Neural cell (in vitro differentiated cells): ENCODE measurements around the gene INPP5A. TPM values are rescaled to one million over a fixed set of nuclear protein-coding genes. Genes with fewer than 3 reads are reported as not detected.

Source experiments
- H2AFZ ChIP-seq: fragments of 200-600, 300-800 bp; sonication (generic), shearing (Covaris generic); 2 replicates; pipeline ENCODE4 v1.6.0; 2014; ENCODE audit warnings: low read depth, mild to moderate bottlenecking, antibody characterized with exemption, low read length, moderate library complexity
- H3F3A ChIP-seq: fragments of 200-600 bp; shearing (Covaris generic); 2 replicates; pipeline ENCODE4 v1.6.1; 2016; ENCODE audit warnings: mild to moderate bottlenecking, moderate library complexity, mixed read lengths, antibody characterized with exemption, low read length; ENCODE audit not compliant: insufficient read depth, poor library complexity, severe bottlenecking
- H3K27ac ChIP-seq: fragments of 200-600, 300-800 bp; sonication (generic), shearing (Covaris generic); 2 replicates; pipeline ENCODE4 v1.5.1; 2014; ENCODE audit warnings: mild to moderate bottlenecking, low read length, moderate library complexity
- H3K27me3 ChIP-seq: fragments of 300-800, 200-600 bp; sonication (generic), shearing (Covaris generic); 2 replicates; pipeline ENCODE4 v1.6.0; 2014; ENCODE audit warnings: mild to moderate bottlenecking, low read depth, low read length, moderate library complexity; ENCODE audit not compliant: insufficient read depth
- H3K36me3 ChIP-seq: fragments of 300-800, 200-600 bp; sonication (generic), shearing (Covaris generic); 2 replicates; pipeline ENCODE4 v1.5.1; 2014; ENCODE audit warnings: mild to moderate bottlenecking, antibody characterized with exemption, low read length, moderate library complexity; ENCODE audit not compliant: insufficient read depth
- H3K4me2 ChIP-seq: fragments of 300-800, 200-600 bp; sonication (generic), shearing (Covaris generic); 2 replicates; pipeline ENCODE4 v1.6.0; 2014; ENCODE audit warnings: mild to moderate bottlenecking, low read length
- H3K4me3 ChIP-seq: fragments of 300-800, 200-600 bp; sonication (generic), shearing (Covaris generic); 2 replicates; pipeline ENCODE4 v1.5.1; 2014; ENCODE audit warnings: mild to moderate bottlenecking, low read length, moderate library complexity
- H3K79me2 ChIP-seq: fragments of 200-600 bp; shearing (Covaris generic); replicated peaks from 2 replicates; pipeline ENCODE4 v1.6.0; 2014; ENCODE audit warnings: mild to moderate bottlenecking, low read length, moderate library complexity; ENCODE audit not compliant: insufficient read depth
- H3K9ac ChIP-seq: fragments of 300-800, 200-600 bp; sonication (generic), shearing (Covaris generic); 2 replicates; pipeline ENCODE4 v1.6.1; 2016; ENCODE audit warnings: mild to moderate bottlenecking, low read length, mixed read lengths
- H3K9me2 ChIP-seq: fragments of 200-600 bp; shearing (Covaris generic); 2 replicates; pipeline ENCODE4 v1.6.1; 2016; ENCODE audit warnings: mild to moderate bottlenecking, low read length, mixed read lengths; ENCODE audit not compliant: insufficient read depth
- H3K9me3 ChIP-seq: fragments of 200-600, 300-800 bp; sonication (generic), shearing (Covaris generic); 2 replicates; pipeline ENCODE4 v1.6.1; 2016; ENCODE audit warnings: mild to moderate bottlenecking, mixed run types, low read length, moderate library complexity, mixed read lengths
- H4K20me1 ChIP-seq: fragments of 200-600 bp; shearing (Covaris generic); 2 replicates; pipeline ENCODE4 v1.6.1; 2016; ENCODE audit warnings: mild to moderate bottlenecking, mixed run types; ENCODE audit not compliant: insufficient read depth
- EP300 ChIP-seq: fragments of 450-650 bp; conservative IDR thresholded peaks from 2 replicates; pipeline ENCODE4 v1.6.1; 2014; ENCODE audit warnings: antibody characterized with exemption, mild to moderate bottlenecking, moderate library complexity; ENCODE audit not compliant: poor library complexity, severe bottlenecking
- EZH2 ChIP-seq: fragments of 200-600, 300-800 bp; shearing (Covaris generic), sonication (generic); IDR thresholded peaks from 2 replicates; pipeline ENCODE4 v1.6.1; 2014; ENCODE audit warnings: antibody characterized with exemption, low read length, borderline replicate concordance, mild to moderate bottlenecking; ENCODE audit not compliant: insufficient read depth, poor library complexity, severe bottlenecking
- MXI1 ChIP-seq: fragments of 450-650 bp; conservative IDR thresholded peaks from 2 replicates; pipeline ENCODE4 v1.6.1; 2014; ENCODE audit warnings: antibody characterized with exemption, mild to moderate bottlenecking; ENCODE audit not compliant: poor library complexity, severe bottlenecking
- POLR2AphosphoS5 ChIP-seq: IDR thresholded peaks from 2 replicates; pipeline ENCODE4 v1.6.1; 2012
- RAD21 ChIP-seq: fragments of 450-650 bp; conservative IDR thresholded peaks from 2 replicates; pipeline ENCODE4 v1.6.1; 2014; ENCODE audit warnings: antibody characterized with exemption, mild to moderate bottlenecking, moderate library complexity
- SMC3 ChIP-seq: fragments of 450-650 bp; conservative IDR thresholded peaks from 2 replicates; pipeline ENCODE4 v1.6.1; 2014; ENCODE audit warnings: antibody characterized with exemption, mild to moderate bottlenecking, moderate library complexity; ENCODE audit not compliant: poor library complexity
- TAF1 ChIP-seq: IDR thresholded peaks from 2 replicates; pipeline ENCODE4 v1.6.1; 2012; ENCODE audit warnings: low read depth
- polyA plus RNA-seq: library from polyadenylated mRNA; depleted of rRNA; stranded (reverse); fragments of >200 nt; gene quantifications from 2 replicates; pipeline ENCODE4 v1.2.3, GENCODE V29; 2014
- TF ChIP-seq, protein P1 (sequence below): IDR thresholded peaks from 2 replicates; pipeline ENCODE4 v1.6.1; 2012; ENCODE audit warnings: borderline replicate concordance
- TF ChIP-seq, protein P2 (sequence below): fragments of 450-650 bp; IDR thresholded peaks from 2 replicates; pipeline ENCODE4 v1.5.1; 2014; ENCODE audit warnings: antibody characterized with exemption, mild to moderate bottlenecking, moderate library complexity; ENCODE audit not compliant: poor library complexity, severe bottlenecking

INPP5A gene
- polyA plus RNA-seq, 1 donor from 2014 or later: 48.8 TPM

DNA sequence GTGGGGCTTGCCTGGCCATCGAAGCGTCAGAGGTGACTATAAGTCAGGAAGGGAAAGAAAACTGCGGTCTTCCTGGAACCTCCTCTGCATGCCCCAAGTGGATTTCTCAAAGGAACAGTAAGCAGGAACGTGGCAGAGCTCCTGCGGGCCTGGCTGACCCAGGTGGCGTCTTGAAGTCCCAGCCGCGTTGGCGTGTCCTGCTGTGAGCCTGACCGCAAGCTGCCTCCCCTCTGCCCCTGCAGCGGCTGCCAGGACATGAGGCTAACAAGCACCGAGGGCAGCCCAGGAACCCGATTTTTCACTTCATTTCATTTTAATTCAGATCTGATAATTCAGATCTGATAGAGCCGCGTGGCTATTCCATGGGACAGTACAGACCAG lies 193.0 kb downstream of the INPP5A start:
- H3K9me2 ChIP-seq: no peaks in the 10 kb centered on the region
- no peaks in the 10 kb centered on the region for H3K27me3 ChIP-seq
- H3K36me3 ChIP-seq: no peaks in the 10 kb centered on the region
- no peak overlapping the region for H3K4me2 ChIP-seq
- H3F3A ChIP-seq: no peaks in the 10 kb centered on the region
- no peak overlapping the region for H3K4me3 ChIP-seq
- H3K9ac ChIP-seq: no peak overlapping the region
- H3K79me2 ChIP-seq: no peaks in the 10 kb centered on the region
- TF ChIP-seq SMC3 (no peak), EZH2 (no peak), RAD21 (no peak), EP300 (no peak)
- TF ChIP-seq, protein P1, sequence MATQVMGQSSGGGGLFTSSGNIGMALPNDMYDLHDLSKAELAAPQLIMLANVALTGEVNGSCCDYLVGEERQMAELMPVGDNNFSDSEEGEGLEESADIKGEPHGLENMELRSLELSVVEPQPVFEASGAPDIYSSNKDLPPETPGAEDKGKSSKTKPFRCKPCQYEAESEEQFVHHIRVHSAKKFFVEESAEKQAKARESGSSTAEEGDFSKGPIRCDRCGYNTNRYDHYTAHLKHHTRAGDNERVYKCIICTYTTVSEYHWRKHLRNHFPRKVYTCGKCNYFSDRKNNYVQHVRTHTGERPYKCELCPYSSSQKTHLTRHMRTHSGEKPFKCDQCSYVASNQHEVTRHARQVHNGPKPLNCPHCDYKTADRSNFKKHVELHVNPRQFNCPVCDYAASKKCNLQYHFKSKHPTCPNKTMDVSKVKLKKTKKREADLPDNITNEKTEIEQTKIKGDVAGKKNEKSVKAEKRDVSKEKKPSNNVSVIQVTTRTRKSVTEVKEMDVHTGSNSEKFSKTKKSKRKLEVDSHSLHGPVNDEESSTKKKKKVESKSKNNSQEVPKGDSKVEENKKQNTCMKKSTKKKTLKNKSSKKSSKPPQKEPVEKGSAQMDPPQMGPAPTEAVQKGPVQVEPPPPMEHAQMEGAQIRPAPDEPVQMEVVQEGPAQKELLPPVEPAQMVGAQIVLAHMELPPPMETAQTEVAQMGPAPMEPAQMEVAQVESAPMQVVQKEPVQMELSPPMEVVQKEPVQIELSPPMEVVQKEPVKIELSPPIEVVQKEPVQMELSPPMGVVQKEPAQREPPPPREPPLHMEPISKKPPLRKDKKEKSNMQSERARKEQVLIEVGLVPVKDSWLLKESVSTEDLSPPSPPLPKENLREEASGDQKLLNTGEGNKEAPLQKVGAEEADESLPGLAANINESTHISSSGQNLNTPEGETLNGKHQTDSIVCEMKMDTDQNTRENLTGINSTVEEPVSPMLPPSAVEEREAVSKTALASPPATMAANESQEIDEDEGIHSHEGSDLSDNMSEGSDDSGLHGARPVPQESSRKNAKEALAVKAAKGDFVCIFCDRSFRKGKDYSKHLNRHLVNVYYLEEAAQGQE: no peak
- H2AFZ ChIP-seq: no peak overlapping the region
- H3K9me3 ChIP-seq: no peaks in the 10 kb centered on the region
- H4K20me1 ChIP-seq: no peaks in the 10 kb centered on the region
- H3K27ac ChIP-seq: no peak overlapping the region

DNA sequence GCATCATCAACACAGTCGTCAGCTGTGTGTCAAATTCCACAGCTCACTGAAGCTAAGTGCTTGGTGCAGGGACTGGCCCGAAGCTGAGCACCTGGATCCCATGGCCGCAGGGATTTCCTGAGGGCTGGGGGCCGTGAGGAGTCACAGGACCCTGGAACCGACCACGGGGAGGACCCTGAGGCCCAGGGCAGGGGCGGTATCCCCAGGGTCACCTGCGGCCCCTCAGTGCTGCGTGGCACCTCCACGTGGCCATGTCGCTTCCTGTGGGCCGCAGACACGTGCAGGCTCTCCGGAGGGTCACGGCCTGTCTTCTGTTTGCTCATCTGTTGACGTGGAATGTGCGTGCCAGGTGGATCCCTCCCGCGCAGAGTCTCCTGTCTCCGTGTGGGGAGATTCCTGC lies 194.9 kb downstream of the INPP5A start:
- Histone ChIP-seq H3K9me2 (no peaks in the 10 kb centered on the region), H3K79me2 (no peaks in the 10 kb centered on the region), H3K27ac (no peak overlapping the region), H3K9ac (no peak overlapping the region), H3K9me3 (no peaks in the 10 kb centered on the region), H3F3A (no peaks in the 10 kb centered on the region), H3K27me3 (no peaks in the 10 kb centered on the region), H2AFZ (no peak overlapping the region), H4K20me1 (no peaks in the 10 kb centered on the region), H3K36me3 (no peaks in the 10 kb centered on the region), H3K4me3 (no peak overlapping the region), H3K4me2 (no peak overlapping the region)
- TF ChIP-seq POLR2AphosphoS5: no peak

DNA sequence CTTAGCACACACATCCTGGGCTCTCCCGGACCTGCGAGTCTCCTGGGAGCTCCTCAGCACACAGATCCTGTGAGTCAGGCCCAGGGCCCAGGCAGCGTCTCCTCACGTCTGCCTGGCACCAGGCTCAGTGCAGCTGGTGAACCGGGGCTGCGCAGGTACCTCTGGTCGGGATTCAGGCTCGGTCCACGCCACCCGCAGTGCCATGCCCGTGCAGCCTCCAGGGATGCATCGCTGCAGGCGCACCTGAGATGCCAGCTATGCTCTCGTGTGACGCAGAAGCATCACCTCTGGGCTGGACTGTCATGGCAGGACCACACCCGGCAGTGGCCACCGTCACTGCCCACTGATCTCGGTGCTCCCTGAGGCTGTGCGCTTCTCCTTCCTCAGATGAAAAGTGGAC lies 196.3 kb downstream of the INPP5A start:
- Histone ChIP-seq H3K36me3 (no peaks in the 10 kb centered on the region), H3K79me2 (no peaks in the 10 kb centered on the region), H3K4me3 (no peak overlapping the region), H3K27me3 (no peaks in the 10 kb centered on the region), H4K20me1 (no peaks in the 10 kb centered on the region), H3K9ac (no peak overlapping the region), H3K9me3 (no peaks in the 10 kb centered on the region), H3K4me2 (no peak overlapping the region), H3K9me2 (no peaks in the 10 kb centered on the region), H2AFZ (no peak overlapping the region), H3K27ac (no peak overlapping the region), H3F3A (no peaks in the 10 kb centered on the region)
- TF ChIP-seq RAD21 (no peak), EP300 (no peak), POLR2AphosphoS5 (no peak), MXI1 (no peak), SMC3 (no peak), EZH2 (no peak), TAF1 (no peak)
- TF ChIP-seq, protein P1: no peak
- TF ChIP-seq, protein P2, sequence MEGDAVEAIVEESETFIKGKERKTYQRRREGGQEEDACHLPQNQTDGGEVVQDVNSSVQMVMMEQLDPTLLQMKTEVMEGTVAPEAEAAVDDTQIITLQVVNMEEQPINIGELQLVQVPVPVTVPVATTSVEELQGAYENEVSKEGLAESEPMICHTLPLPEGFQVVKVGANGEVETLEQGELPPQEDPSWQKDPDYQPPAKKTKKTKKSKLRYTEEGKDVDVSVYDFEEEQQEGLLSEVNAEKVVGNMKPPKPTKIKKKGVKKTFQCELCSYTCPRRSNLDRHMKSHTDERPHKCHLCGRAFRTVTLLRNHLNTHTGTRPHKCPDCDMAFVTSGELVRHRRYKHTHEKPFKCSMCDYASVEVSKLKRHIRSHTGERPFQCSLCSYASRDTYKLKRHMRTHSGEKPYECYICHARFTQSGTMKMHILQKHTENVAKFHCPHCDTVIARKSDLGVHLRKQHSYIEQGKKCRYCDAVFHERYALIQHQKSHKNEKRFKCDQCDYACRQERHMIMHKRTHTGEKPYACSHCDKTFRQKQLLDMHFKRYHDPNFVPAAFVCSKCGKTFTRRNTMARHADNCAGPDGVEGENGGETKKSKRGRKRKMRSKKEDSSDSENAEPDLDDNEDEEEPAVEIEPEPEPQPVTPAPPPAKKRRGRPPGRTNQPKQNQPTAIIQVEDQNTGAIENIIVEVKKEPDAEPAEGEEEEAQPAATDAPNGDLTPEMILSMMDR: no peak
